HG03460 (cell line): ENCODE results near the gene SCARB1.
A peak's percentile ranks its signal among the peaks of the same experiment; 100 is the strongest.
"Not testable (repeated sequence)": the region's sequence is repeated elsewhere in the genome, so short reads cannot be mapped to it uniquely, and the experiment has no call there.

Source experiments
- ATAC-seq: cut with Tn5 transposase; IDR thresholded peaks from one replicate; pipeline ENCODE4 v1.9.1; 2021; ENCODE audit not compliant: unreplicated experiment

Gene SCARB1

DNA sequence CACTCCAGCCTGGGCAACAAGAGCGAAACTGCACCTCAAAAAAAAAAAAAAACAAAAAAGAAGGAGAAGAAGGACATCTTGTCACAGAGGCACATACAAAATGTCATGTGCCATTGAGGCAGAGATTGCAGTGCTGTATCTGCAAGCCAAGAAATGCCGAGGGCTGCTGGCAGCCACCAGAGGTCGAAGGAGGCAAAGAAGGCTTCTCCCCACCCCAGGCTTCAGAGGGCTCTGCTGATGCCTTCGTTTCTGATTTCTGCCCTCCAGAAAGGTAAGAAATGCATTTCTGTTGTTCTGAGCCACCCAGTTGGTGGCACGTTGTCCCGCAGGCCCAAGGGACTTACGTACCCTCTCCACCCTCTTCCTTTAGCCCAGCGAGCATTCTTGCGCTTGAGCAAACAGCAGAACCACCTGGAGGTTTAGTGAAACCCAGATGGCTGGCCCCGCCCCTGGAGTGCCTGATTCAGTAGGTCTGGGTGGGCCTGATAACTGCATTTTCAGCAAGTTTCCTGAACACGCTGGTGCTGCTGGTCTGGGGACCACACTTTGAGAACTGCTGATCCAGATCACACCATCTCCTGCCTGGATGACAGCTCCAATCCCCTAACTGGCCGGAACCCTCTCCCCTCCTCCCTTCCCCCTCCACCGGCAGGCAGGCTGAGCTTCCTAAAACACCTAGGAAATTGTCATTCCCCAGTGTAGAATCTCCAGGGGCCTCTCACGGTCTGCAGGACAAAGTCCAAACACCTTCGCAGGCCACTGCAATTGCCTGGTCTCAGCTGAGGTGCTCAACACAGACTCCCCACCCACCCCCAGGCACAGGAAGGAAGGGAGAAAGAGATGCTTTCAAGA, 21.1 kb upstream of the SCARB1 start:
- peak; percentile 88 for ATAC-seq

DNA sequence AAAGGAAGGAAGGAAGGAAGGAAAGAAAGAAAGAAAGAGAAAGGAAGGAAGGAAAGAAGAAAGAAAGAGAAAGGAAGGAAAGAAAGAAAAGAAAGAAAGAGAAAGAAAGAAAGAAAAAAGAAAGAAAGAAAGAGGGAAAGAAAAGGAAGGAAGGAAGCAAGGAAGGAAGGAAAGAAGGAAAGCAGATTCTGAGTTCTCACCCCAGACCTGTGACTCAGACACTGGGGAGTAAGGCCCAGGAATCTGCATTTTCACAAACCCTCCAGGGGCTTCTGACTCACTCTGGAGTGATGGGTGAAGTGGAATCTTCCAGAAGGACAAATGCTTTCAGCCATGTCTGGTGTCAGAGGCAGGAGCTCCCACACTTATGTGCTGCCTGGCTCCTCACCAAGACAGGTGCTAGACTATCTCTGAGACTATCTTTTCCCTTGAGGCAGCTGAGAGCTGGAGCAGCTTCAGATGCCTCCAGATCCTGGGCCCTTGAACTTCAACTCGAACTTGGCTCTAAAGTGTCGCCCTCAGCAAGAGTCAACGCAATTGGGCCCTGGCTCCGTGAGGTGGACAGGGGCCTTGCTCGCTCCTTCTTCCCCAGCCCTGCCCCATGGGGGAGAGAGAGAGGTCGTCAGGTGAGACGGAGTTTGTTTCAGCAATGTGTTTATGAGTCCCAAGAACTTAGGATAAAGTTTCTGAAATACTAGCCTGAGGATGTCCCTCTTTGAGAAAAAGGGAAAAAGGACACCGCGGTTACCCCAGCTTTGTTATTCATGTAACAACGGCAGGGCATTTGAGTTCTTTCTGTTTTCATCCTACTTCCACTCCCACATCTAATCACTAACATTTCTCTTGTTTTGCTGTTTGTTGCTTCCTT, 19.8 kb upstream of the SCARB1 start:
- ATAC-seq = no peak

DNA sequence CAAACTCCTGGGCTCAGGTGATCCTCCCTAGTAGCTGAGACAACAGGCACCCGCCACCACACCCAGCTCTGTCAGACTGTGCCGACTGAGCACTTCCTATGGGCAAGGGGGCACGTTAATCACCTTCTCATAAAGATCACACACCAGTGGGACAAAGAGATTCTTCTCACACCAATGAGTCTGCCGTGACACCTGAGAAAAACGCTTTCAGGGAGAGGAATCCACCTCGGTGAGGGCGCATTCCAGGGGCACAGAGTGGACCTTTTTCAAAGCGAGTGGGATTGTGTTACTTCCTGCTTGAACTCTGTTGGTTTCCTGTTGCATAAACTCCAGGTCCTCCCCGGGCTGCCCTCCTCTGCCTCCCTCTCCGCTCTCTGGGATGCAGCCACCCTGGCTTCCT, 17.5 kb upstream of the SCARB1 start:
- no peak for ATAC-seq

DNA sequence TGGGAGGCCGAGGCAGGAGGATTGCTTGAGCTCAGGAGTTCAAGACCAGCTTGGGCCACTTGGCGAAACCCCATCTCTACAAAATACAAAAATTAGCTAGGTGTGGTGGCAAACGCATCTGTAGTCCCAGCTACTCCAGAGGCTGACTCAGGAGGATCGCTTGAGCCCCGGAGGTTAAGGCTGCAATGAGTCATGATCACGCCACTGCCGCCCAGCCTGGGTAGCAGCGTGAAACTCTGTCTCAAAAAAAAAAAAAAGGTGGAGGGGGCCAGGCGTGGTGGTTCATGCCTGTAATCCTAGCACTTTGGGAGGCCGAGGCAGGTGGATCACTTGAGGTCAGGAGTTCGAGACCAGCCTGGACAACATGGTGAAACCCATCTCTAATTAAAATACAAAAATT, 16.7 kb upstream of the SCARB1 start:
- ATAC-seq = not testable (repeated sequence)

DNA sequence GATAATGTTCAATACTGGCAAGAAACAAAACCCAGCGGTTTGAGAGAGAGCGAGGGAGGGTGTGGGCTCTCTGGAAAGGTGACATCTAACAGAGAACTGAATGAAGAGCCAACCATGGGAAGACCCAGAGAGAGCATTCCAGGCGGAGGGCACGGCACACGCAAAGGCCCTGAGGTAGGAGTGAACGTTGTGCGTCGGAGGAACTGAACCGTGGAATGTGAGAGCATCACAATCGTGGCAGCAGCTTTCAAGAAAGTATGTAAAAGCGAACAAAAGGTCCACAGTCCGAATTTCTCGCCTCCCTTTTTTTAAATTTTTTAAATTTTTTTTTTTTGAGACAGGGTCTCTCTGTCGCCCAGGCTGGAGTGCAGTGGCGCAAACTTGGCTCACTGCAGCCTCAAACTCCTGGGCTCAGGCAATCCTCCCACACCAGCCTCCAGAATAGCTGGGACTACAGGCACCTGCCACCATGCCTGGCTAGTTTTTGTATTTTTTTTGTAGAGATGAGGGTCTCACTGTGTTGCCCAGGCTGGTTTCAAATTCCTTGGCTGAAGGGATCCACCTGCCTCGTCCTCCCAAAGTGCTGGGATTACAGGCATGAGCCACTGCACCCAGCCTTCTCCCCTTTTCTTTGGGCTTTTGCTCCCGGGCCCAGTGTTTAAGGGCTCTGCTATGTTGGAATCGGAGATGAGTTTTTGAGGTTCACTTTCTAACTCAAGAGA, 15.3 kb upstream of the SCARB1 start:
- no peak for ATAC-seq

DNA sequence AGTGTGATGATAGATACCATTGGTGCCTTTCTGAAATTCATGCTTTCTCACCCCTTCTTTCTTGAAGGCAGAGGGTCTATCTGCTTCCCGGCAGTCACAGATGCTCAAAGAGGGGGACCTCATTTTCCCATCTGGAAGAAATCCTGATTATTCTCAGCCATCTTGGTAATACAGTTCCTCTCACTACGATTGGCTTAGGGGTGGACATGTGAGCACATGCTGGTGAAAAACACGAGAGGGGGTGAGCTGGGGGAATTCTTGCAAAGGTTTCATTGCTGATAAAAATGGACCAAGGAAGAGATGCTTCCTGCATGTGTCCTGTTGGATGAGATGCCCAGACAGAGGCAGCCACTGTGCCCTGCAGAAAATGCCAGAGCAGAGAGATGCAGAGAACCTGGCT, 13.8 kb upstream of the SCARB1 start:
- no peak for ATAC-seq

DNA sequence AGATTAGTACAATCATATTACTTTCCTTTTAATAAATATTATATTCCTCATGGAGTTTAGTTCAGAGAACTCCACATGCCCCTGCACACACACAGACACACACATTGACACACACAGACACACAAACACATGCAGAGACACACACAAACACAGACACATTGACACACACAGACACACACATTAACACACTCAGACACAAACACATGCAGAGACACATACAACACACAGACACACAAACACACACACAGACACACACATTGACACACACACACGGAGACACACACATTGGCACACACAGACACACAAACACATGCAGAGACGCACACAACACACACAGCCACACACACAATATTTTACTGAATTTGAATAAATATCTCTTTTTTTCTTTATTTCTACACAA, 12.5 kb upstream of the SCARB1 start:
- ATAC-seq = no peak

DNA sequence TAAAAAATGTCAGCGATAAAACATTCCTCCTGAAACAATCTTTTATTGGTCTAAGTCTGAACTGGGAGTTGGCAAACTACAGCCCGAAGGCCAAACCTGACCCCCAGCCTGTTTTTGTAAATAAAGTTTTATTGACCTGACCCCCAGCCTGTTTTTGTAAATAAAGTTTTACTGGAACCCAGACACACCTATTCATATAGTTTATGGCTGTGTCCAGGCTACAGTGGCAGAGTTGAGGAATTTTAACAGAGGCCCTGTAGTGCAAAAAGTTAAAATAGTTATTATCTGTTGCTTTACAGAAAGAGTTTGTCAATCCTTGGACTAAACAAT, 12.1 kb upstream of the SCARB1 start:
- ATAC-seq = no peak

DNA sequence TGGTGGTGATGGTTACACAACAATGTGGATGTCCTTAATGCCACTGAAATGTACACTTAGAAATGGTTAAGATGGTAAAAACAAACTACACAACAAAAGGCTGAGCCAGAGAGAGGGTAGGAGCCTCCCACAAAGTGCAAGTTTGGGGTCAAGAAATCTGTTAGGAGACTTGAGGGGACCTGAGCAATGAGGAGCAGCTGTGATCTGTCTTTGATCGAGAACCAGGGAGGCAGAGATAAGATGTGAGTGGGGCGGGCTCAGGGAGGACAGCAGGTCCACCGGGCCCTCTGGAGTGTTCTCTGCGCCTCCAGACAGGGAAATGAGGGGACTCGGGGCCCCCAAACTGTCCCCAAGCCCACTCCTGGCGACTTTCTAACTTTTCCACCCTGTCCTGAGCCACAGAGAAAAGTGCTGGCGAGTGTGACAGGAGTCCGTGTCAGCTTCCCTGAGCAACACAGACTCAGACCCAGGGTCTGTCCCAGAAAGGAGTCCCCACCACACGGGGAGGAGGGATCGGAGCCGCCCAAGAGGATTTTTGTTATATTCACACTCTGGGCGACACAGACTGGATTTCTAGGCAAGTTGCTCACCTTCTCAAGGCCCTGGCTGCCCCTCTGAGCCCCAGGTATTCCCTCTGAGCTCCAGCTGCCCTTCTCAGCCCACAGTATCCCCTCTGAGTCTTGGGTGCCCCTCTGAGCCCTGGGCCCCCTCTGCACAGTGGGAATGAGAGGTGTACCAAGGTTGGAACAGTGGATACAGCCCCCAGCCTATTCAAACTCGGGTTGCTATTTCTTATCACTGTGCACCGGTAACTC, 11.5 kb upstream of the SCARB1 start:
- ATAC-seq = no peak

DNA sequence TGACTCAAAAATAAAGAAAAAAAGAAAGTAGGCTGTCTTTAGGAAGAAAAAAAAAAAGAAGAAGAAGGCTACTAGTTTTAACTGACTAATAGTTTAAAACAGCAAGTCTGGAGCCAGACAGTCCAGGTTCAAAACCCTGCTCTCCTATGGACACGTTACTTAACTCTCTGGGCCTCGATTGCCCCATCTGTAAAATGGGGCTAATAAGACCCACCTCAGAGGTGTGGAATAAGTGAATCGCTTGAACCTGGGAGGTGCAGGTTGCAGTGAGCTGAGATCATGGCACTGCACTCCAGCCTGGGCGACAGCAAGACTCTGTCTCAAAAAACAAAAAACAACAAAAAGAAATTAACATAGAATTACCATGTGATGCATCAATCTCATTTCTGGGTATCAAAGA, 10.5 kb upstream of the SCARB1 start:
- ATAC-seq = no peak

DNA sequence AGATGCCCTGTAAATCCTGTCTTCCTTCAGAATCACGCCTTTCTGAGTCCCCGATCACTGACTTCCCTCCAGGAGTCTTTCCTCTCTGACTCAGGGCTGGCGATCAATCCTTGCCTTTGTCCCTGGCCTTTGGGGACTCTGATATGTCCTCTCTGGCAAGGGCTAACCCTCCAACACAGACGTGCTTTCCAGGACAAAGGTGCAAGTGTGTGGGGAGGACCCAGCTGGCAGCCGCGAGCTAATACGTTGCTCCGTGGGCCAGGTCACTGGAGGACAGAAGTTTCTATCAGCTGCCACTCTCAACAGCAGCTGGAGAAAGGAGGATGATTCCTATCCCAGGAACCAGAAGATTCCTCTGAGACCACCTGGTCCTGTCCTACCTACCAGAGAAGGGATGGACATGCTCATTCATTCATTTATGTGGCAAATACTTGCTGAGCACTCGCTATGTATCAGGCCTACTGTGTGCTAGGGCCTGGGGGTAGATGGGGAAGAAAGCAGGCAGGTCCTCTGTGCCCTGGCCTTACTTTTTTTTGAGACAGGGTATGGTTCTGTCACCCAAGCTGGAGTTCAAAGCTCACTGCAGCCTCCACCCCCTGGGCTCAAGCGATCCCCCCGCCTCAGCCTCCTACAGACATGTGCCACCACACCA, 8.5 kb upstream of the SCARB1 start:
- ATAC-seq = no peak

DNA sequence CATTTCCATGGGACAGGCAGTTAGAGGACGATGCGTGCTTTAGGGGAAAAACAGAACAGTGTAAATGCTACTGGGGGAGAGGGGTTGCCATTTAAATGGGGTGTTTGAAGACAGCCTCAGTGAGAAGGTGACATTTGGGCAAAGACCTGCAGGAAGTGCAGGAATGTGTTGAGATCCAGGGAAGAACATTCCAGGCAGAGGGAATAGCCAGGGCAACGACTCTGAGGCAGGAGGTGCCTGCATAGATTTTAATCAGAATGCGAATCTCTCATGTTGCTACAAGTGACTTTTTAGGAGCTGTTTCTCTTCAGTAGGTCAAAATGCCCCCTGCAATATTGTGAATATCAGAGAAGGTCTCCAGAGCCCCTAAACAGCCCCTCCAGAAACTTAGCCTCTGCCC, 7.6 kb upstream of the SCARB1 start:
- no peak for ATAC-seq

DNA sequence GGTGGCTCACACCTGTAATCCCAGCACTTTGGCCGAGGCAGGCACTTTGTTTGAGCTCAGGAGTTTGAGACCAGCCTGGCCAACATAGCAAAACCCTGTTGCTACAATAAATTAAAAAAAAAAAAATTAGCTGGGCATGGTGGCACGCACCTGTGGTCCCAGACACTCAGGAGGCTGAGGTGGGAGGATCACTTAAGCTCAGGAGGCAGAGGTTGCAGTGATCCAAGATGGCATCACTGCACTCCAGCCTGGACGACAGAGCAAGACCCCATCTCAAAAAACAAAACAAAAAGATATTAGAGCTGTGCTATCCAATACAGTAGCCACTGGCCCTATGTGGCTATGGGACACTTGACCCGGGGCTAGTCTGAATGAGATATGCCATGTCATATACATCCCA, 6.9 kb upstream of the SCARB1 start:
- no peak for ATAC-seq

DNA sequence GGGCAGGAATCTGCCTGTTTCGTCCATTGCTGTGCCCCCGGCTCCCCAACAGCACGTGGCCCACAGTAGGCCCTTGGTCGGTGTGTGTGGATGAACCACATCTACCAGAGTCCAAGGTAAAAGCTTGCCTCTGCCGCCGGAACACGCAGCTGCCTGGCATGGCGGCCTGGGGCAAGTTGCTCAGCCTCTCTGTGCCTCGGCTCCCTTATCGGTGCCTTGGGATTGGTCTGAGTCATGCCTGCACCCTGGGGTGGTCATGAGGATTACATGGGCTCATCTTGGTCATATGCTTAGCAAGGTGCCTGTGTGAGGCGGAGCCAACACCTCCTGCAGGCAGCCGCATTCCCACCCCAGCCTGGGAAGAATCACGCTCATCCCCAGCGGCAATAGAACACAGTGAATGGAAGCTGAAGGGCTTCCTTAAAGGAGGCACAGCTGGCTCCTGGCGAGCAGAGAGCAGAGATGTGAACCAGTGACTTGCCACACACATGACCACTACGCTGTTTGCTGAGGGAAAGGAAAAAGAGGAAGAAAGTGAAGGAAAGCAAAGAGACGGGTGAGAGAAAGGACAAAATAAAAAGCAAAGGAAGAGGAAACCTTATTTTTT, 5.5 kb upstream of the SCARB1 start:
- no peak for ATAC-seq

DNA sequence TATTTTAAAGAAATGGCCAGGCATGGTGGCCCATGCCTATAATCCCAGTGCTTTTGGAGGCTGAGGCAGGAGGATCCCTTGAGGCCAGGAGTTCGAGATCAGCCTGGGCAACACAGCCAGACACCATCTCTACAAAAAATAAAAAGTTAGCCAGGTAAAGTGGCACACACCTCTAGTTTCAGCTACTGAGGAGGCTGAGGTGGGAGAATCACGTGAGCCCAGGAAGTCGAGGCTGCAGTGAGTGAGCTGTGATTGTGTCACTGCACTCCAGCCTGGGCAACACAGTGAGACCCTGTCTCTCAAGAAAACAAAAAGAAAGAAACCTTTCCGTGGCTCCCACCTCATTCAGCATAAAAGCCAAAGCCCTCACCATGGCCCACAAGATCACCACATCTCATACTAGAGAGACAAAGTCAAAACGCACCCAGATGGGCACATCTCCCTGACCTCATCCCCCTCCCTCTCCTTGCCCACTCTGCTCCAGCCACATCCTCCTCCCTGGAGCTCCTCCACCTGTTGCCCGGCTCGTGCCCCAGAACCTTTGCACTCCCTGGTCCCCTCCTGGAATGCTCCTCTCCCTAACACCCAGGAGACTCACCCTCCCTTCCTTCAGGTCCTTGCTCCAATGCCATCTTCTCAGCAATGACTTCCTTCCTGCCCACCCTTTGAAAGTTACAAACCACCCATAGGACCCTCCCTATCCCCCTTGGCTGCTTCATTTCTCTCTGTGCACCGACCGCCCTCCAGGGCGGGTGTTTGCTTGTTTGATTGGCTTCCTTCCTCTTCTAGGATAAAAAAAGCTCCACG, 4.8 kb upstream of the SCARB1 start:
- ATAC-seq = no peak

DNA sequence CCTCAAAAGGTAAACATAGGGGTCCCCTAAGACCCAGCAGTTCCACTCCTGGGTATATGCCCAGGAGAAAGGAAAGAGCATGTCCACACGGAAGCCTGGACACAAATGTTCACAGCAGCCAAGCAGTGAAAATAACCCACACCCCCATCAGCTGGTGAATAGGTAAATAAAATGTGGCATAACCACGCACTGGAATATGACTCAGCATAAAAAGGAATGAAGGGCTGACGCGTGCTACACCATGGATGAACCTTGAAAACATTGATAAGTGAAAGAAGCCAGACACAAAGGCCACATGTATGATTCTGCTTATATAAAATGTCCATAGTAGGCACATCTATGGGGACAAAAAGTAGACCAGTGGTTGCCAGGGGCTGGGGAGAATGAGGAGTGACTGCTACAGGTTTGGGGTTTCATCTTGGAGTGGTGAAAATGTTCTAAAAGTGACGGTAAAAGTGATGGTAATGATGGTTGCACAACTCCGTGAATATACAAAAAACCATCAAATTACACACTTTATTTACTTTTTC, 3.8 kb upstream of the SCARB1 start:
- no peak for ATAC-seq

DNA sequence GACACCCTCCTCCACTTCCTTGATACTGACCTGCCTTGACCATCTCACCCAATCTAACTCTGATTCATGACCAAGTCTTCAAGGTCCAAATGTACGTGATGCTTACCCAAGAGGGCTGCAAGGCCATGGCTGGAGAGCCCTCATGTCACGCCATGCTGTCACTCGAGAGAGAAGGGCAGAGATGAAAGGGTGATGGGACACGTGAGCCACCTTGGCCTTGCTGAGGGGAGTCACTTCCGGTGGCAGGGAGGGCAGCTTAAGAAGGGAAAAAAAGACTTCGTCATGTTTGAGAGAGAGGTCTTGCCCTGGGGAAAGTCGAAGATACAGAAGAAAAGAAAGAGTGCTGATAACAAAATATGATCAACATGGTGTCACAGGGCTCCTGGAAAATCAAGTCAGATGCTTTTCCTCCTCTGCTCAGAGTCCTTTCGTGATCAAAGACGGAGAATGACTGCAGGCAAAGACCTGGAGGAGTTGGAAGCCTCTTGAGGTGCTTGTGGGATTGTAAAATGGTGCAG, 3.3 kb upstream of the SCARB1 start:
- no peak for ATAC-seq

DNA sequence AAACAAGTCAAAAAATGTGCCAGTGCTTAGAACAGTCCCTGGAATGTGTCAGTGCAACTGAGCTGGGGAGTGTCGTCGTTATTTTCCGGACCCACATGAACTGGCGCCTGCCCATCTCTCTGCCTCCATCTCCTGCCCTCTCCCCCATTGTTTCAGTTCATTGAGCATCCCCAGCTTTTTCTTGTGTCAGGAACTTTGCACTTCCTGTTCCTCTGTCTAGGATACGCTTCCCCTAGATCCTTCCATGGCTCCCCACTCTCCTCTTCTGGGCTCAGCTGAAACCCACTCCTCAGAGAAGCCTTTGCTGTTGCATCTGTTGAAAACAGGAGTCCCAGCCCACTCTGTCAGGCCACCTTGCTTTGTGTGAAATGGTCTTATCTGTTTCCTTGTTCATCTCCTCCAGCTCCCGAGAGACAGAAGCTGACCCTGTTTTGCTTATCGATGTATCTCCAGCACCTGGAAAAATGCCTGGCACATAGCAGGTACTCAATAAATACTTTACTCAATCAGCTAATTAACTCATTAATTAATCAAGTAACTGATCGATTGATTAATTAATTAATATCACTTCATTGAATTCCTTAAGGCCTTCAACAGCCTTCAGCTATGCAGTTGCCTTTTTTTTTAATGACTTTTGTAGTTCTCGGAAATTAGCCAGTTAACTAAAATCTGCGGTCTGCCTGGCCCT, 2.7 kb upstream of the SCARB1 start:
- ATAC-seq = no peak
